Right lobe of liver (tissue), 6 donors: Measurements from ENCODE around the gene LALBA. TPM values are rescaled to one million over a fixed set of nuclear protein-coding genes. Genes with fewer than 3 reads are reported as not detected.

ENCODE experiments used
- ATAC-seq, 4 donors: fragments of 200-7000 bp; cut with Tn5 transposase; one replicate each; pipeline ENCODE4 v1.9.1; 2020; ENCODE audit warnings: mild to moderate bottlenecking in 4 of 4, moderate library complexity in 4 of 4
- DNase-seq, 3 donors: peaks; one replicate each; pipeline ENCODE4 v3.0.0-alpha.2; 2020
- H3K27ac ChIP-seq, 3 donors: fragments of 200-600 bp; one replicate each; pipeline ENCODE4 v1.8.0; 2022
- H3K27me3 ChIP-seq, 2 donors: fragments of 200-600 bp; one replicate each; pipeline ENCODE4 v1.8.0; 2022
- H3K36me3 ChIP-seq, 4 donors: fragments of 200-600 bp; sonication (generic) in 1 of 4; one replicate each; pipeline versions ENCODE4 v1.5.1 to v1.8.0; 2017 to 2022; ENCODE audit warnings: control low read depth in 1 of 4
- H3K4me1 ChIP-seq, 4 donors: fragments of 200-600 bp; sonication (generic) in 1 of 4; one replicate each; pipeline versions ENCODE4 v1.5.1 to v1.8.0; 2017 to 2022; ENCODE audit warnings: control low read depth in 1 of 4
- H3K4me3 ChIP-seq, 3 donors: fragments of 200-600 bp; one replicate each; pipeline ENCODE4 v1.8.0; 2022
- H3K9me3 ChIP-seq, 4 donors: fragments of 200-600 bp; sonication (generic) in 1 of 4; one replicate each; pipeline versions ENCODE4 v1.5.1 to v1.8.0; 2017 to 2022; ENCODE audit warnings: control low read depth in 1 of 4
- CTCF ChIP-seq, 4 donors: fragments of 200-600 bp in 3 of 4; fragments of 450-650 bp in 1 of 4; IDR thresholded peaks; one replicate each; pipeline versions ENCODE4 v1.5.1 to v1.8.0; 2016 to 2022; ENCODE audit warnings: antibody characterized with exemption in 4 of 4, mild to moderate bottlenecking in 2 of 4
- POLR2A ChIP-seq: fragments of 450-650 bp; IDR thresholded peaks from one replicate; pipeline ENCODE4 v1.6.1; 2017; ENCODE audit warnings: antibody characterized with exemption, mild to moderate bottlenecking
- WGBS: methylation state at CpG from one replicate; pipeline ENCODE4 v1.1.6; 2018; ENCODE audit warnings: low coverage, low lambda C conversion rate; ENCODE audit not compliant: insufficient coverage; ENCODE audit errors: missing lambda C conversion rate; 5-methylcytosine and 5-hydroxymethylcytosine counted together
- intact Hi-C, 2 donors: fragments of 100-400 bp; cut with DNase I; formaldehyde crosslinking; loops; one replicate each; pipeline versions ENCODE4 v1.11.2 to v1.14.1; 2022
- total RNA-seq, 6 experiments: library from RNA; depleted of rRNA in 2 of 6; stranded (reverse); fragments of >200 nt in 2 of 6; fragmentation: NEBNext Ultra II Directional in 3 of 6; extraction: Animal tissue kit (Norgen Biotek cat#: 25700) in 3 of 6; gene quantifications; one replicate each; pipeline versions ENCODE4 v1.1.0 to v1.2.4, GENCODE V29; 2016 to 2023
- donor health status: DM: no; HTN: yes; CAD: no.
- donor health status: DM: no; HTN: no; CAD: no.
- donor health status: DM: no; HTN: no; CAD: no.
- donor health status: DM: no; HTN: yes; CAD: no.
- donor health status: DM: no; HTN: yes; CAD: no.

Gene LALBA
- total RNA-seq, 6 experiments from 2014 or later, result not detected

- peak in 1 of 4 donors; percentile 35 for ATAC-seq
- Histone ChIP-seq H3K36me3 (no peaks in the 10 kb centered on the region), H3K9me3 (no peaks in the 10 kb centered on the region), H3K27me3 (no peaks in the 10 kb centered on the region), H3K27ac (no peak overlapping the region), H3K4me3 (no peak overlapping the region), H3K4me1 (no peaks in the 10 kb centered on the region)
- WGBS, result no CpG with 5 or more reads among the region's 5 CpGs
- TF ChIP-seq POLR2A (no peak), CTCF (IDR thresholded peaks at IDR 0.05) (no peak)
- intact Hi-C loops, result no loop called here
- no peak for DNase-seq
Observed at GRCh38 chr12:48586361-48586760, 16.5 kb upstream of the LALBA start.

DNA sequence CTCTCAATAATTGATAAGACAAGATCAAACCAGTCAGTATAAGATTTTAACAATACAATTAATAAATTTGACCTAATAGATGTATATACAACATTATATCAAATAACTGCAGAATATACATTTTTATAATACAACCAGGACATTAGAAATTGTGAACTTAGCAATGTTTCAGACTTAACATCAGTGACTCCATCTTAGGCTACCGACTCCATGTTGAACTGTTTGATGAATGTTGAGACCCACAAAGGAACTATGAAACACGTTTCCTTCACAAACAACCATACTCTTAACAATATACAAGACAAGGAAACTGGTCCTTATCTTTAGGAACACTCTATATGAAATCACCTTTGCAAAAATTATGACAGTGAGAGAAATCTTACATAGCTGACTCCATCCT is 13.9 kb upstream of the LALBA start:
- DNase-seq (no peak), ATAC-seq (no peak)
- TF ChIP-seq CTCF (IDR thresholded peaks at IDR 0.05) (no peak), POLR2A (no peak)
- Histone ChIP-seq H3K4me3 (no peak overlapping the region), H3K36me3 (no peaks in the 10 kb centered on the region), H3K27ac (no peak overlapping the region), H3K27me3 (no peaks in the 10 kb centered on the region), H3K4me1 (no peaks in the 10 kb centered on the region), H3K9me3 (no peaks in the 10 kb centered on the region)
- intact Hi-C loops, result no loop called here
- WGBS, result 29% methylated on average over 2 of the region's 2 CpGs

- Histone ChIP-seq H3K4me1 (no peaks in the 10 kb centered on the region), H3K9me3 (no peaks in the 10 kb centered on the region), H3K4me3 (no peak overlapping the region), H3K36me3 (no peaks in the 10 kb centered on the region), H3K27me3 (no peaks in the 10 kb centered on the region), H3K27ac (no peak overlapping the region)
- no peak for DNase-seq
- no peak for TF ChIP-seq POLR2A
- TF ChIP-seq CTCF (IDR thresholded peaks at IDR 0.05), result no peak
- WGBS, result 24% methylated on average over 5 of the region's 5 CpGs
- intact Hi-C loops, result no loop called here
- no peak for ATAC-seq
Observed at GRCh38 chr12:48580831-48581230, 11.0 kb upstream of the LALBA start.

DNA sequence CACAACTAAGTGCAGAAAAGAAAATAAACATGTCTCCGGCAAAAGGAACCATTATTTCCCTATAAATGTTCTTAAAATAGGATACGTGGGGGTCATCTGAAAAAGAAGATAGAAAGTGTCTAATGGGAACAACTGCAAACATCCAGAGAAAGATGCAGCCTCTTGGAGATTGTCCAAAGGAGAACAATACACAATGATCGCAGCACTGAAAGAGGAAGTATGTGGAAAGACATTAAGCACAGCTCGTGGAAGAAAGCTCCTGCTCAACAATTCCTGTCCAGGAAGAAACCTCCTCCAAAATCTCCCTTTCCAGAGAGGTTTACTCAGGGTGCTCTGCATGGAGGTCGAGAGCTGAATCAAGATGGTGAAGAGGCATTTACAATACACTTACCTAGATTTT is 2.5 kb upstream of the LALBA start:
- intact Hi-C loops, result no loop called here
- H3K4me3 ChIP-seq, result no peak overlapping the region
- no peak for ATAC-seq
- WGBS, result 17% methylated on average over 5 of the region's 5 CpGs
- no peak overlapping the region for H3K27ac ChIP-seq
- H3K4me1 ChIP-seq, result no peaks in the 10 kb centered on the region
- no peak for DNase-seq
- H3K9me3 ChIP-seq, result no peaks in the 10 kb centered on the region
- H3K36me3 ChIP-seq, result no peaks in the 10 kb centered on the region
- TF ChIP-seq POLR2A (no peak), CTCF (IDR thresholded peaks at IDR 0.05) (no peak)
- no peaks in the 10 kb centered on the region for H3K27me3 ChIP-seq

GRCh38 chr12:48567731-48568130 is 2.1 kb downstream of the LALBA start:
- TF ChIP-seq POLR2A (no peak), CTCF (IDR thresholded peaks at IDR 0.05) (no peak)
- Histone ChIP-seq H3K4me3 (no peak overlapping the region), H3K36me3 (no peaks in the 10 kb centered on the region), H3K27ac (no peak overlapping the region), H3K9me3 (no peaks in the 10 kb centered on the region), H3K4me1 (no peaks in the 10 kb centered on the region), H3K27me3 (no peaks in the 10 kb centered on the region)
- intact Hi-C loops, result no loop called here
- WGBS, result 49% methylated on average over 4 of the region's 4 CpGs
- ATAC-seq (no peak), DNase-seq (no peak)
